Fibroblast of pulmonary artery (primary cell): Measurements from ENCODE around the gene OMP.
"Not testable (repeated sequence)": the region's sequence is repeated elsewhere in the genome, so short reads cannot be mapped to it uniquely, and the experiment has no call there.

Source experiments
- DNase-seq: peaks from one replicate; pipeline ENCODE4 v3.0.0-alpha.2; 2010; ENCODE audit warnings: low read depth
- H3K4me3 ChIP-seq: replicated peaks from 2 replicates; pipeline ENCODE4 v1.5.1; 2011; ENCODE audit warnings: low read depth, mild to moderate bottlenecking, control low read depth, low read length, moderate library complexity
- CTCF ChIP-seq: IDR thresholded peaks from 2 replicates; pipeline ENCODE4 v1.5.1; 2011; ENCODE audit warnings: mild to moderate bottlenecking, control low read depth, low read length, inconsistent platforms; ENCODE audit errors: missing control alignments

OMP gene

GRCh38 chr11:77057938-77058474 lies 44.6 kb upstream of the OMP start:
- no peak overlapping the region for H3K4me3 ChIP-seq
- DNase-seq: no peak
- no peak for TF ChIP-seq CTCF

GRCh38 chr11:77058900-77059299 lies 43.7 kb upstream of the OMP start:
- no peak for TF ChIP-seq CTCF
- DNase-seq: no peak
- H3K4me3 ChIP-seq: no peak overlapping the region

- no peak overlapping the region for H3K4me3 ChIP-seq
- no peak for TF ChIP-seq CTCF
- no peak for DNase-seq
Observed at GRCh38 chr11:77059806-77060205, 42.8 kb upstream of the OMP start.

GRCh38 chr11:77060234-77060633 lies 42.4 kb upstream of the OMP start:
- no peak for TF ChIP-seq CTCF
- H3K4me3 ChIP-seq: no peak overlapping the region
- DNase-seq: no peak

- not testable (repeated sequence) for H3K4me3 ChIP-seq, DNase-seq
Observed at GRCh38 chr11:77061258-77061657, 41.4 kb upstream of the OMP start.

GRCh38 chr11:77062924-77063323 lies 39.7 kb upstream of the OMP start:
- no peak overlapping the region for H3K4me3 ChIP-seq
- TF ChIP-seq CTCF: peak; percentile 30

GRCh38 chr11:77063407-77063806 lies 39.2 kb upstream of the OMP start:
- no peak overlapping the region for H3K4me3 ChIP-seq
- no peak for DNase-seq
- TF ChIP-seq CTCF: no peak

More at GRCh38 chr11:77062924-77063323, 39.7 kb upstream of the OMP start:
- DNase-seq: no peak
